ENCODE results near the gene ZZZ3. TPM values are rescaled to one million over a fixed set of nuclear protein-coding genes. Genes with fewer than 3 reads are reported as not detected.

ZZZ3 gene
- polyA plus RNA-seq, 2 of the 4 experiments (the other 2 are of a cell fraction), result 20.7 to 32.2 TPM

DNA sequence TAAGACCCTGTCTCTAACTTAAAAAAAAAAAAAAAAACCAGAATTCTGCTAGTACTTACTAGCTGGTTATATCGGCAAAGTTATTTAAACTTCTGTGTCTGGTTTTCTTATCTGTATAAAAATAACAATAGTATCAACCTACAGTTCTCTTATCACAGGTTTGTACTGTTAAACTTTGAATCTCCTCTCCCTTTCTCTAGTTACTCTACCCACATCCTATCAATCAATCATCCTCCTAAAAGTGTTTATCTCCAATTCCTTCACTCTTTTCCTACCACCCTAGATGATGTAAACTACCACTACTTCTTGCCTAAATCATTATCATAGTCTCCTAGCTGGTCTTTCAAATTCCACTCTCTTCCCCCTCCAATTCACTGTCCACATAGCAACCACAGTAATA is 49.6 kb upstream of the ZZZ3 start:
- CTCF ChIA-PET, result no interaction called here
- 87% methylated on average over 1 of the region's 1 CpG for WGBS (ENCODE audit: missing lambda C conversion rate)

DNA sequence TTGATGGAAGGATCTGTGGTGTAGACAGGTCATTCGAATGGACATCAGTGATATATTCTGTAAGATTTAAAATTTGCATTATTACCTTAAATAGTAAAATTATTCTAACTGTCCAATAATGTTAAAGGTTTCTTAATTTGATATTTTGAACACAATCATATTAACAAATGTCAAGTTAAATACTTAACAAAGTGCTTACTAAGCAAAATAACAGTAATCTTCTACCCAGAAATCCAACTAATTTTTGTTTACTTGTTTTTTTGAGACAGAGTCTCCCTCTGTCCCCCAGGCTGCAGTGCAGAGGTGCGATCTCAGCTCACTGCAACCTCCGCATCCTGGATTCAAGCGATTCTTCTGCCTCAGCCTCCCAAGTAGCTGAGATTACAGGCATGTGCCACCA is 43.2 kb upstream of the ZZZ3 start:
- TF ChIP-seq ELK1 (IDR thresholded peaks at IDR 0.05; ENCODE audit: low read depth, low read length), result no peak
- TF ChIP-seq MAFK (IDR thresholded peaks at IDR 0.05; ENCODE audit: partially characterized antibody), result peak; percentile 91
- no peak for TF ChIP-seq FOXS1 (CRISPR knock-in tag; IDR thresholded peaks at IDR 0.05)
- no peak for TF ChIP-seq HEYL (CRISPR knock-in tag; IDR thresholded peaks at IDR 0.05)
- TF ChIP-seq EHMT2 (IDR thresholded peaks at IDR 0.05; ENCODE audit: low read depth), result no peak
- TF ChIP-seq HOXA7 (CRISPR knock-in tag; IDR thresholded peaks at IDR 0.05), result no peak
- no peak for TF ChIP-seq BHLHE40 (IDR thresholded peaks at IDR 0.05; ENCODE audit: low read depth, low read length)
- no peak for TF ChIP-seq EP300 (IDR thresholded peaks at IDR 0.05)
- Histone ChIP-seq H3K4me2 (no peak overlapping the region), H3K4me1 (no peaks in the 10 kb centered on the region), H3K4me3 (no peak overlapping the region), H3K27ac (no peak overlapping the region), H3K9me3 (no peaks in the 10 kb centered on the region)
- ChIA-PET POLR2A (no interaction called here), CTCF (no interaction called here)
- WGBS (ENCODE audit: missing lambda C conversion rate), result 89% methylated on average over 4 of the region's 4 CpGs
- FAIRE-seq, result no peak
- no peak for ATAC-seq
- DNase-seq (ENCODE audit: low read depth in 1 of 2, low spot score in 1 of 2), result no peak

More for the DNA sequence above, 49.6 kb upstream of the ZZZ3 start:
- Histone ChIP-seq H3K27ac (no peak overlapping the region), H3K4me2 (no peak overlapping the region), H3K9me3 (no peaks in the 10 kb centered on the region), H3K4me1 (no peaks in the 10 kb centered on the region), H3K4me3 (no peak overlapping the region)
- POLR2A ChIA-PET, result no interaction called here
- ATAC-seq, result no peak
- TF ChIP-seq HOXB5 (CRISPR knock-in tag; IDR thresholded peaks at IDR 0.05) (no peak), EHMT2 (IDR thresholded peaks at IDR 0.05; ENCODE audit: low read depth) (no peak), RFX5 (IDR thresholded peaks at IDR 0.05) (no peak), EHF (CRISPR knock-in tag; IDR thresholded peaks at IDR 0.05) (no peak), FOXS1 (CRISPR knock-in tag; IDR thresholded peaks at IDR 0.05) (no peak), HOXA7 (CRISPR knock-in tag; IDR thresholded peaks at IDR 0.05) (no peak), ZSCAN20 (CRISPR knock-in tag; IDR thresholded peaks at IDR 0.05) (no peak)
- TF ChIP-seq, protein P1, sequence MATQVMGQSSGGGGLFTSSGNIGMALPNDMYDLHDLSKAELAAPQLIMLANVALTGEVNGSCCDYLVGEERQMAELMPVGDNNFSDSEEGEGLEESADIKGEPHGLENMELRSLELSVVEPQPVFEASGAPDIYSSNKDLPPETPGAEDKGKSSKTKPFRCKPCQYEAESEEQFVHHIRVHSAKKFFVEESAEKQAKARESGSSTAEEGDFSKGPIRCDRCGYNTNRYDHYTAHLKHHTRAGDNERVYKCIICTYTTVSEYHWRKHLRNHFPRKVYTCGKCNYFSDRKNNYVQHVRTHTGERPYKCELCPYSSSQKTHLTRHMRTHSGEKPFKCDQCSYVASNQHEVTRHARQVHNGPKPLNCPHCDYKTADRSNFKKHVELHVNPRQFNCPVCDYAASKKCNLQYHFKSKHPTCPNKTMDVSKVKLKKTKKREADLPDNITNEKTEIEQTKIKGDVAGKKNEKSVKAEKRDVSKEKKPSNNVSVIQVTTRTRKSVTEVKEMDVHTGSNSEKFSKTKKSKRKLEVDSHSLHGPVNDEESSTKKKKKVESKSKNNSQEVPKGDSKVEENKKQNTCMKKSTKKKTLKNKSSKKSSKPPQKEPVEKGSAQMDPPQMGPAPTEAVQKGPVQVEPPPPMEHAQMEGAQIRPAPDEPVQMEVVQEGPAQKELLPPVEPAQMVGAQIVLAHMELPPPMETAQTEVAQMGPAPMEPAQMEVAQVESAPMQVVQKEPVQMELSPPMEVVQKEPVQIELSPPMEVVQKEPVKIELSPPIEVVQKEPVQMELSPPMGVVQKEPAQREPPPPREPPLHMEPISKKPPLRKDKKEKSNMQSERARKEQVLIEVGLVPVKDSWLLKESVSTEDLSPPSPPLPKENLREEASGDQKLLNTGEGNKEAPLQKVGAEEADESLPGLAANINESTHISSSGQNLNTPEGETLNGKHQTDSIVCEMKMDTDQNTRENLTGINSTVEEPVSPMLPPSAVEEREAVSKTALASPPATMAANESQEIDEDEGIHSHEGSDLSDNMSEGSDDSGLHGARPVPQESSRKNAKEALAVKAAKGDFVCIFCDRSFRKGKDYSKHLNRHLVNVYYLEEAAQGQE (IDR thresholded peaks at IDR 0.05), result no peak
- no peak for DNase-seq (ENCODE audit: low read depth in 1 of 2, low spot score in 1 of 2)
- FAIRE-seq, result no peak

DNA sequence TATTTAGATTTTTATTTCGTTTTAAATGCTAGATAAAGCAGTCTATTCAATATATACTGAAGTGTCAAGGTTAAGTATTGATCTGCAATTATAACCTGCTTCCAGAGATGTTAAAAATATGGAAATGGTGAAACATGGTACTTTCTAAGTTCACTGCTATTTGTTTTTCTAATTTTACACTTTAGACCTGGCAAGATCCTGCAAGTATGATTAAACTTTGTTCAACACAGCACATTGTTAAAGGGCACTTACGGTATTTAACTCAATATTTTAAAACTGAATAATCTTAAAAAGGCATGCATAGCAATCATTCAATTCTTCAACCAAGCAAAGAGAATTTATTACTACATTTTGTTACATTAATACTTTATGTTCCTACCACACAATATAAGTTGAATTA is 35.7 kb upstream of the ZZZ3 start:
- no peak for TF ChIP-seq RAD21 (conservative IDR thresholded peaks at IDR 0.05 in 1 of 2, IDR thresholded peaks at IDR 0.05 in 1 of 2)
- no peak for TF ChIP-seq FOXS1 (CRISPR knock-in tag; IDR thresholded peaks at IDR 0.05)
- TF ChIP-seq PBX3 (IDR thresholded peaks at IDR 0.05), result no peak
- TF ChIP-seq NFE2L2 (conservative IDR thresholded peaks at IDR 0.05; ENCODE audit: low read length), result no peak
- no peak for TF ChIP-seq HOXB5 (CRISPR knock-in tag; IDR thresholded peaks at IDR 0.05)
- no peak for TF ChIP-seq ATOH8 (CRISPR knock-in tag; IDR thresholded peaks at IDR 0.05; ENCODE audit: low read depth)
- no peak for TF ChIP-seq HEYL (CRISPR knock-in tag; IDR thresholded peaks at IDR 0.05)
- TF ChIP-seq JUNB (IDR thresholded peaks at IDR 0.05), result no peak
- TF ChIP-seq EHMT2 (IDR thresholded peaks at IDR 0.05; ENCODE audit: low read depth), result no peak
- TF ChIP-seq CBX8 (IDR thresholded peaks at IDR 0.05), result no peak
- TF ChIP-seq E2F6 (IDR thresholded peaks at IDR 0.05; ENCODE audit: borderline replicate concordance, low read depth), result no peak
- TF ChIP-seq ESRRA (IDR thresholded peaks at IDR 0.05; ENCODE audit: borderline replicate concordance, low read length), result no peak
- no peak for TF ChIP-seq ZFP36 (IDR thresholded peaks at IDR 0.05; ENCODE audit: borderline replicate concordance, partially characterized antibody)
- no peak for TF ChIP-seq GATA3 (IDR thresholded peaks at IDR 0.05; ENCODE audit: borderline replicate concordance)
- no peak for TF ChIP-seq RARB (CRISPR knock-in tag; IDR thresholded peaks at IDR 0.05)
- no peak for TF ChIP-seq MAFK (IDR thresholded peaks at IDR 0.05; ENCODE audit: partially characterized antibody)
- TF ChIP-seq EP300 (IDR thresholded peaks at IDR 0.05), result no peak
- TF ChIP-seq HOXA7 (CRISPR knock-in tag; IDR thresholded peaks at IDR 0.05), result no peak
- no peak for TF ChIP-seq KDM5A (IDR thresholded peaks at IDR 0.05)
- TF ChIP-seq NPAS2 (CRISPR knock-in tag; IDR thresholded peaks at IDR 0.05; ENCODE audit: borderline replicate concordance), result no peak
- Histone ChIP-seq H3K27ac (no peak overlapping the region), H3K4me2 (no peak overlapping the region), H3K4me1 (no peaks in the 10 kb centered on the region), H3K4me3 (no peak overlapping the region), H3K9me3 (no peaks in the 10 kb centered on the region)
- no peak for DNase-seq (ENCODE audit: low read depth in 1 of 2, low spot score in 1 of 2)
- ChIA-PET CTCF (no interaction called here), POLR2A (no interaction called here)
- 91% methylated on average over 2 of the region's 2 CpGs for WGBS (ENCODE audit: missing lambda C conversion rate)
- no peak for FAIRE-seq
- ATAC-seq, result no peak

Data from A549 (cell line).